WTC11 (cell line): ENCODE data around the gene MGAT2. TPM values are rescaled to one million over a fixed set of nuclear protein-coding genes. Genes with fewer than 3 reads are reported as not detected.
A peak's percentile ranks its signal among the peaks of the same experiment; 100 is the strongest.

ENCODE experiments used
- AFF4 ChIP-seq: sonication (generic); formaldehyde crosslinking; IDR thresholded peaks from 2 replicates; pipeline ENCODE4 v1.8.1; 2023; ENCODE audit warnings: mild to moderate bottlenecking, missing genetic modification reagents, borderline replicate concordance
- AR ChIP-seq: fragments of 250-450 bp; sonication (Bioruptor Pico); IDR thresholded peaks from 2 replicates; pipeline ENCODE4 v1.9.0; 2021; ENCODE audit warnings: mild to moderate bottlenecking
- ARID4B ChIP-seq: sonication (generic); formaldehyde crosslinking; IDR thresholded peaks from 2 replicates; pipeline ENCODE4 v1.8.0; 2023; ENCODE audit warnings: missing genetic modification reagents, mild to moderate bottlenecking, borderline replicate concordance
- ATF1 ChIP-seq: sonication (generic); formaldehyde crosslinking; IDR thresholded peaks from 2 replicates; pipeline ENCODE4 v1.8.1; 2023; ENCODE audit warnings: mild to moderate bottlenecking, moderate library complexity, missing genetic modification reagents
- ATF2 ChIP-seq: sonication (generic); formaldehyde crosslinking; IDR thresholded peaks from 2 replicates; pipeline ENCODE4 v1.8.1; 2022; ENCODE audit warnings: low read depth, missing genetic modification reagents, borderline replicate concordance
- CREB1 ChIP-seq: sonication (generic); formaldehyde crosslinking; IDR thresholded peaks from 2 replicates; pipeline ENCODE4 v1.8.0; 2023; ENCODE audit warnings: mild to moderate bottlenecking, missing genetic modification reagents
- CREM ChIP-seq: sonication (generic); formaldehyde crosslinking; IDR thresholded peaks from 2 replicates; pipeline ENCODE4 v1.8.1; 2022; ENCODE audit warnings: mild to moderate bottlenecking, missing genetic modification reagents, moderate library complexity
- ESRRA ChIP-seq: sonication (generic); formaldehyde crosslinking; IDR thresholded peaks from 2 replicates; pipeline ENCODE4 v1.8.1; 2022; ENCODE audit warnings: mild to moderate bottlenecking, missing genetic modification reagents, borderline replicate concordance
- ETV6 ChIP-seq: sonication (generic); formaldehyde crosslinking; IDR thresholded peaks from 2 replicates; pipeline ENCODE4 v1.8.1; 2022; ENCODE audit warnings: mild to moderate bottlenecking, missing genetic modification reagents
- FOXJ3 ChIP-seq: sonication (generic); formaldehyde crosslinking; IDR thresholded peaks from 2 replicates; pipeline ENCODE4 v1.9.0; 2021; ENCODE audit warnings: missing genetic modification reagents, mild to moderate bottlenecking, borderline replicate concordance
- FOXP1 ChIP-seq: sonication (generic); formaldehyde crosslinking; IDR thresholded peaks from 2 replicates; pipeline ENCODE4 v1.8.0; 2022; ENCODE audit warnings: missing genetic modification reagents, mild to moderate bottlenecking, moderate library complexity, borderline replicate concordance
- FOXP4 ChIP-seq: sonication (generic); formaldehyde crosslinking; IDR thresholded peaks from 2 replicates; pipeline ENCODE4 v1.8.0; 2022; ENCODE audit warnings: mild to moderate bottlenecking, missing genetic modification reagents
- IRF1 ChIP-seq: sonication (generic); formaldehyde crosslinking; IDR thresholded peaks from 2 replicates; pipeline ENCODE4 v1.8.0; 2023; ENCODE audit warnings: missing genetic modification reagents
- NFYB ChIP-seq: sonication (generic); formaldehyde crosslinking; conservative IDR thresholded peaks from 2 replicates; pipeline ENCODE4 v1.8.0; 2022; ENCODE audit warnings: low read depth, missing genetic modification reagents
- PREB ChIP-seq: sonication (generic); formaldehyde crosslinking; IDR thresholded peaks from 2 replicates; pipeline ENCODE4 v1.8.1; 2022; ENCODE audit warnings: mild to moderate bottlenecking, missing genetic modification reagents, moderate library complexity, borderline replicate concordance
- PRRX2 ChIP-seq: fragments of 250-450 bp; sonication (Bioruptor Pico); IDR thresholded peaks from 2 replicates; pipeline ENCODE4 v1.8.0; 2021; ENCODE audit warnings: mild to moderate bottlenecking
- TP53 ChIP-seq: sonication (generic); formaldehyde crosslinking; IDR thresholded peaks from 2 replicates; pipeline ENCODE4 v1.8.1; 2023; ENCODE audit warnings: mild to moderate bottlenecking, missing genetic modification reagents
- USF1 ChIP-seq: sonication (generic); formaldehyde crosslinking; IDR thresholded peaks from 2 replicates; pipeline ENCODE4 v1.8.0; 2022; ENCODE audit warnings: mild to moderate bottlenecking, missing genetic modification reagents
- ZBTB21 ChIP-seq: sonication (generic); formaldehyde crosslinking; IDR thresholded peaks from 2 replicates; pipeline ENCODE4 v1.8.1; 2023; ENCODE audit warnings: mild to moderate bottlenecking, missing genetic modification reagents, borderline replicate concordance
- ZNF219 ChIP-seq: sonication (generic); formaldehyde crosslinking; IDR thresholded peaks from 2 replicates; pipeline ENCODE4 v1.8.0; 2023; ENCODE audit warnings: missing genetic modification reagents, mild to moderate bottlenecking, borderline replicate concordance
- total RNA-seq: library from RNA; stranded (reverse); gene quantifications from 3 replicates; pipeline ENCODE4 v1.2.3, GENCODE V29; 2021

Gene MGAT2
- total RNA-seq, 1 experiment from 2014 or later, result 25.2 TPM

- TF ChIP-seq FOXP4 (no peak), PRRX2 (CRISPR knock-in tag) (peak; percentile 68), PREB (CRISPR knock-in tag) (peak; percentile 67; the same call in 1 of the 2 replicates), ZNF219 (CRISPR knock-in tag) (no peak), ETV6 (CRISPR knock-in tag) (no peak), CREB1 (CRISPR knock-in tag) (no peak), AR (peak; percentile 93), ATF2 (CRISPR knock-in tag) (no peak), TP53 (CRISPR knock-in tag) (no peak), NFYB (CRISPR knock-in tag) (no peak), AFF4 (CRISPR knock-in tag) (no peak), ATF1 (no peak), USF1 (CRISPR knock-in tag) (no peak), IRF1 (CRISPR knock-in tag) (no peak), CREM (CRISPR knock-in tag) (no peak), ARID4B (CRISPR knock-in tag) (no peak), FOXP1 (CRISPR knock-in tag) (no peak), ZBTB21 (no peak), ESRRA (CRISPR knock-in tag) (no peak), FOXJ3 (CRISPR knock-in tag) (no peak)
These were observed 38.3 kb upstream of the MGAT2 start (continued) for GRCh38 chr14:49582113-49582977.
